NK-92 (cell line): ENCODE measurements around the gene FBXO17.
"Not testable (repeated sequence)": the region's sequence is repeated elsewhere in the genome, so short reads cannot be mapped to it uniquely, and the experiment has no call there.

Experiments
- DNase-seq: peaks from one replicate; lab custom pipeline; 2025; ENCODE audit not compliant: unreplicated experiment; lab: John Stamatoyannopoulos, UW

The FBXO17 gene, protein sequence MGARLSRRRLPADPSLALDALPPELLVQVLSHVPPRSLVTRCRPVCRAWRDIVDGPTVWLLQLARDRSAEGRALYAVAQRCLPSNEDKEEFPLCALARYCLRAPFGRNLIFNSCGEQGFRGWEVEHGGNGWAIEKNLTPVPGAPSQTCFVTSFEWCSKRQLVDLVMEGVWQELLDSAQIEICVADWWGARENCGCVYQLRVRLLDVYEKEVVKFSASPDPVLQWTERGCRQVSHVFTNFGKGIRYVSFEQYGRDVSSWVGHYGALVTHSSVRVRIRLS

DNA sequence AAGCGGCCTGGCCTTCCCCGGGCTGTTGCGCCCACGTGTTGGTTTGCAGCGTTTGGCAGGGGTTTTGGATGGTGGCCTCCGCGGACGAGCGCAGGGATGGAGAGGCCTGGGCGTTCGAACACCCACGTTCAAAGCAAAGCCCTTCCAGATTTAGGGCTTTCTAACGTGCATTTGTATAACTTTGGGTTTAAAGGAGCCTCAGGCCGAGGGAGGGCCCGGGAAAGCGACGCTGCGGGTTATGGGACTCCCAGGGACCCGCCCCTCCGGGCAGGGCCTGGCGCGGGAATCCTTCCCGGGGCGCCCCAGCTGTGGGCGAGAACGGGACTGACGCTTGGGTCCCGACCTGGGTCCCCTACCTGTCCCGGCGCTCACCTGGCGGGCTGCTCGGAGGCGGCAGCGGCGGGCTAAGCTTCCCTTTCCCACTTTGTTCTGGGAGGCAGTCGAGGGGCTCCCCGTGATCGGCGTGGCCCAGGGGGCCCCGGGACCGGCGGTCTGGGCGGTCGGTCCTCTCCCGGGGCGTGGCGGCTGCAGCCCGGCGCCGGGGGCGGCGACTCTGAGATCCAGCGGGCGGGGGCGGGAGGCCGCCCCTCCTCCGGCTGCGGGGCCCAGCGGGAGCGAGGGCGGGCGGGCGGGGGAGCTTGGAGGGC is at the start of gene FBXO17:
FBXO17 (minus strand) TSS at position 529 of the 647 bp plus-strand sequence. CDS start 25,423 bp downstream, outside the sequence.
- DNase-seq: no peak

DNA sequence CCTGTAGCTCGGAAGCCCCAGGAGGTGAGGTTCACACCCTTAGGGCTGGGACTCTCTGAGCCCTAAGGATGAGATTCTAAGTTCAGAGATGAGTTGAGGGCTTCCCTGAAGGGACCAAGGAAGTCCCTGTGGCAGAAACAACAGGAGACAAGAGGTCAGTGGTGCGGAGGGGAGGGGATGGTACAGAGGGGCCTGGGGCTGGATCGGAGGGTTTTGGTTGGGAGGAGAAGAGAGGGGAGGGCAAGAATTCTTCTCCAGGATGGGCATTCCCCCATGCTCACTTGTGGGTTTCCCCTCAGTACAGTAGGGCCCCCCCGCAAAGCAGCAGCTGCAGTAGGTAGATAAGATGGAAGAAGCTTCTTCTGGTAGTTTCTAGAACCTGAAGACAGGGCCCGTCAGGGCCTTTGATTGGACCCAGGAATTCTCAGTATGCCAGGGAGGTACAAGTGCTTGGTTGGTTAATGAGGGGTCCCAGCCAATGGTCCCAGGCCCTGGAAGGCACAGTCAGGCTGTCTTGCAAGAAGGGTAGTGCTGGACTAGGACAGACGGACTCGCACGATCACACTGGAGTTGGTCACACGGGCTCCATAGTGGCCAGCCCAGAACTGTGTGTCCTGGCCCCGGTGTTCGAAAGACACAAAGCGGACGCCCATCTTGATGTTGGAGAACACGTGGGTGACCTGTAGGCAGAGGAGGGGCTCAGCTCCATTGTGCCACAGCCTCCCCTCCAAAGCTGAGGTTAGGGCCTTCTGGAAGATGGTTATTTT is 49.5 kb upstream of the FBXO17 start:
- DNase-seq: no peak

DNA sequence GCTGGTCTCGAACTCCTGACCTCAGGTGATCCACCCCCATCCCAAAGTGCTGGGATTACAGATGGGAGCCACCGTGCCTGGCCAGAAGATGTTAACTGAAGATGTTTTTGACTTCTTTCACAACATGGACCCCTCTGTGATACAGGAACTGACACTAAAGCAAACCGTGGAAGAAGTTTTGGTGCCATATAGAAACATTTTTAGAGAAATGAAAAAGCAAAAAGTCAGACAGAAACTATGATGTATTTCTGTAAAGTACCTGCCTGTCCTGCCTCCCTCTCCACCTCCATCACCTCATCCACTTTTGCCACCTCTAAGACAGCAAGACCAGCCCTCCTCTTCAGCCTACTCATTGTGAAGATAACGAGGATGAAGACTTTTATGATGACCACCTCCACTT is 45.5 kb upstream of the FBXO17 start:
- no peak for DNase-seq

DNA sequence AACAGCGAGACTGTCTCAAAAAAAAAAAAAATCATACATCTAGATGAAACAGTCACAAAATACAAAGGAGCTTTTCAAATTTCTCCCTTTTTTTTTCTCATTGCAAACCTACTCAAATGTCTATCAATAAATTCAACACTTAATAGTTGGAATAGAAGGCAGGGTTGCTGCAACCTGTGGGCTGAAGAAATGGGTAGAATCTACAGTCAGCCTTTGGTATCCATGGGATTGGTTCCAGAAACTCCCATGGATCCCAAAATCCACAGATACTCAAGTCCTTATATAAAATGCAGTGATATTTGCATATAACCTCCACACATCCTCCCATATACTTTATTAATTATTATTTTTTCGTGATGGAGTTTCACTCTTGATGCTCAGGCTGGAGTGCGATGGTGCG is 42.1 kb upstream of the FBXO17 start:
- no peak for DNase-seq

DNA sequence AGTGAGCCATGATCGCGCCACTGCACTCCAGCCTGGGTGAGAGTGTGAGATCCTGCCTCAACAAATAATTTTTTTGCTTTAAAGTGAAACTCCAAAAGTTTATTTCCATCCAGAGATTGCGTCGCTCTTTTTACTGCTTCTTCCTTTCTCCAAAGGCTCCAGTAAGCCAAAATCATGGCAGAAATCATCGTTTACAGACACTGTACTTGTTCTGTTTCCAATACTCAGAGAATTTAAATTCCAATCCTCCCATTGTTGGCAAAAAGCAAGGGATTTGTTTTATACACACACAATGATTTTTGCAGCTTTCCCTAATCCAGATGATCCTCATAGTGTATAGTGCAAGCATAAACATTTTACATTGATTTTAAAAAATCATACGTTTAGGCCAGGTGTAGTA is 41.5 kb upstream of the FBXO17 start:
- DNase-seq: no peak

DNA sequence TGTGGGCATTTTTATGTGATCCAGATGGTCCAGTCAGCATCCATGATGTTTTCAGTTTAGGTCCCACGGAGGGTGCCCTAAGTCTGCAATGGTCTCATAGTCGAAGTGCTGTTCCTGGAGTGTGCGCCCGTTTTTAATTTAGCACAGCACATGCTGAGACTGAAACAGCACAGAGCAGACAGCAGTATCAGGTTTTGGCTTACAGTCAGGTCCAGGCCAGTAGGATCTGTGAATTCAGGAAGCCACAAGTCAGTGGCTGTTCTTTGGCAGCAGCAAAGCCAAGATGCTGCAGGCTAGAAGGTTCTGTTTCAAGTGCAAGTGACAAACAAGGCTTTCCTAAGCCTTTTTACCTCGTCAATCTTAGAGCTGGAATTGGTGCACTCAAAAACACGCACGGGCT is 38.5 kb upstream of the FBXO17 start:
- DNase-seq: no peak

DNA sequence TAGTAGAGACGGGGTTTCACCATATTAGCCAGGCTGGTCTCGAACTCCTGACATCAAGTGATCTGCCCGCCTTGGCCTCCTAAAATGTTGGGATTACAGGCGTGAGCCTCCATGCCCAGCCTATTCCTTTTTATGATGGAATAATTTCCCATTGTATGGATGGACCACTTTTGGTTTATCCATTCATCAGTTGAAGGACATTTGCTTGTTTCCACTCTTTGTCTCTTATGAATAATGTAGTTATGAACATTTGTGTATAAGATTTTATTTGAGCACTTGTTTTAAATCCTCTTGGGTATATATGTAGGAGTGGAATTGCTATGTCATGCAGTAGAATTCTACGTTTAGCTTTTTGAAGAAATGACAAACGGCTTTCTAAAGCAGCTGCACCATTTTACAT is 33.5 kb upstream of the FBXO17 start:
- no peak for DNase-seq

DNA sequence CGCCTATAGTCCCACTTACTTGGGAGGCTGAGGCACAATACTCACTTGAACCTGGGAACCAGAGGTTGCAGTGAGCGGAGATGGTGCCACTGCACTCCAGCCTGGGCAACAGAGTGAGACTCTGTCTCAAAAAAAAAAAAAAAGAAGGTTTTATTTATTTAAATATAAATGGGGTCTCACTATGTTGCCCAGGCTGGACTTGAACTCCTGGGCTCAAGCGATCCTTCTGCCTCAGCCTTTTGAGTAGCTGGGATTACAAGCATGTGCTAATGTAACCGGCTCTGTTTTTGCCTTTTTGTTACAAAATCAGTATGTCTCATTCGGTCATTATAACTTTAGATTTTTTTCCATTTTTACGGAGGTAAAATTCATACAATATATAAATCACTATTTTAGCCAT is 32.6 kb upstream of the FBXO17 start:
- no peak for DNase-seq

DNA sequence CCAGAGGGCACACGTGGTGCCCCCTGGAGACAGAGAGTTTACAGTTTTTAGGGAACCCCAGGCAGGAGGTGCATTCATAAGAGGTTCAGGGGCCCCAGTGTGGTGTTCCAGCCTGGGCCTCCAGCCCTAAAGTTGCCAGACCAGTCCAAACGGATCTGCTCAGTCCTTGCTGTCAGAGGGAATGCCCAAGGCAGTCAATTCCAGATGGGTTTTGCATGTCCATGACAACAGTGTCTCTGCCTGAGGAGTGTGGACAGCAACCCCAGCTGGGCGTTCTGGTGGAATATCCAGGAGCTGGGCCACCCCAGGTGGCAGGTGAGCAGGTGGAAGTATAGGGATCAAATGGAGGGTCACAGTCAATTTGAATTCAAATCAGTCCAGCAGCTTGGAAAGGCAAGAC is 31.6 kb upstream of the FBXO17 start:
- DNase-seq: no peak

DNA sequence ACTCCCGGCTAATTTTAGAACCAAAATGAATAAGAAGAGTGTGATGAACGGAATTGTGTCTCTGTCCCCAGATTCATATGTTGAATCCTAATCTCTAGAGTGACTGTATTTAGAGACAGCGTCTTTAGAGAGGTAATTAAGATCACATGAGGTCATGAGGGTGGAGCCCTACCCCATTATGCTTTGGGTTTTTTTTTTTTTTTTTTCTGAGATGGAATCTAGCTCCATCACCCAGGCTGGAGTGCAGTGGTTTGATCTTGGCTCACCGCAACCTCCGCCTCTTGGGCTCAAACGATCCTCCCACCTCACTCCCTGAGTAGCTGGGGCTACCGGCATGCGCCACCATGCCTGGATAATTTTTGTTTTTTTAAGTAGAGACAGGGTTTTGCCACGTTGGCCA is 28.9 kb upstream of the FBXO17 start:
- DNase-seq: no peak

DNA sequence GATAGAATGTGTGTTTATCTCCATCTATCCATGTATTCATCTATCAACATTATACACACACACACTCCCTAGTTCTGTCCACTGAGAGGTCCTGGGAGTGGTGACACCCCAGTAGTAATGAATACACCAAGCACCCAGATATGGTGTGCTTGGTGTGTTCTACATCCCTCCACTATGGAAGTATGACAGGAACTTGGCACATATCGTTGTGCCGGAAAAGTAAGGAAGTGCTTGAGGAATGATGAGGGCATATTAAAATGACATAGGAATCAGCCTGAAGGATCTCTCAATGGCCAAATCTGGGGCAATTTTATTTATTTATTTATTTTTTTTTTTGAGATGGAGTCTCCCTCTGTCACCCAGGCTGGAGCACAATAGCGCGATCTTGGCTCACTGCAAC is 28.3 kb upstream of the FBXO17 start:
- DNase-seq: no peak

DNA sequence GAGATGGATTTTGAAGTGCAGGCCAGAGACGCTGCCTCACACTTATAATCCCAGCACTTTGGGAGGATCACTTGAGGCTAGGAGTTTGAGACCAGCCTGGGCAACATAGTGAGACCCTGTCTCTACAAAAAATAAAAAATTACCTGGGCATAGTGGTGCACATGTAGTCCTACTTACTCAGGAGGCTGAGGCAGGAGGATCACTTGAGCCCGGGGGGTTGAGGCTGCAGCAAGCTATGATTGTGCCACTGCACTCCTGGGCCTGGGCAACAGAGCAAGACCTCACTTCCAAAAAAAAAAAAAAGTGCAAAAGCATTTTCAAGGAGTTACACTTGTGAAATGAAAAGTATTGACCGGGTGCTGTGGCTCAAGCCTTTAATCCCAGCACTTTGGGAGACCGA is 27.6 kb upstream of the FBXO17 start:
- no peak for DNase-seq

DNA sequence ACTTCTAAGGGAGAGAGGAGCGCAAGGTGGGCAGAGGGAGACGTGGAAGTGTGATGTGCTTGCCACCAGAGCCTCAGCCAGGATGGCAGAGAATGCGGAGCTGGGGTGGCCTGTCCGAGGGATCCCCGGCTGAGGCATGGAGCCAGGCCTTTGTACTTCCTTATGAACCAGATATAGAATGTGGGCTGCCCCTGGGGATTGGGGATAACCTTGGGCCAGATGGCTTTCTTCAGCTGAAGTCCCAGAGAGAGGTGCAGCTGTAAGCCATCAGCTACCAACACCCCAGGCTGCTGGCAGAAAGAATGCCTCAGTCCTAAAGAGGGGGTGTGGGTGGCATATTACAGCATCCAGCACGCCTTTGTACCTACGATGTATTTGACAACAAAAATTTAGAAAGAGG is 25.5 kb upstream of the FBXO17 start:
- no peak for DNase-seq

DNA sequence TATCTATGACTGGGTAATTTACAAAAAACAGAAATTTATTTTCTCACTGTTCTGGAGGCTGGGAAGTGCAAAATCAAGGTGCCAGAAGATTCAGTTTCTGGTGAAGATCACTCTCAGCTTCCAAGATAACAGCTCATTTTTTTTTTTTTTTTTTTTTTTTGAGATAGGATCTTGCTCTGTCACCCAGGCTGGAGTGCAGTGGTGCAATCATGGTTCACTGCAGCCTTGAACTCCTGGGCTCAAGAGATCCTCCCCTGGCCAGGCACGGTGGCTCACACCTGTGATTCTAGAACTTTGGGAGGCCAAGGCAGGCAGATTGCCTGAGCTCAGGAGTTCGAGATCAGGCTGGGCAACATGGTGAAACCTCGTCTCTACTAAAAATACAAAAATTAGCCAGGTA is 22.0 kb upstream of the FBXO17 start:
- DNase-seq: not testable (repeated sequence)

DNA sequence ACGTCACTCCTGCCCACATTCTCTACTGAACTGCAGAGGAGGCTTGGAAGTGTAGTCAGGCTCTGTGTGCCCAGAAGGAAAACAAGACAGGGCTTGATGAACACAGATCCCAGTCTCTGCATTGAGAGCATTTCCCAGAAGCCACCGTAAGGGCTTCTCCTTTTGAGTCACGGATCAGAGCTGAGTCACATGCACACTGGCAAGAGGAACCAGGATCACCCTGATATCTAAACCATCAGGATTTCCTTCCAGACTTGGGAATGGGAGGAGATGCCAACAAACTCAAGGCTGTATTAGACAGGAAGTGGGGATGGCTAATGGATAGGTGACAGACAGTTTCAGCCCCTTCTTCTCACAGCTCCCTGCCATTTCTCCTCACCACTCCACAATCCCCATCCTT is 17.7 kb upstream of the FBXO17 start:
- DNase-seq: no peak

DNA sequence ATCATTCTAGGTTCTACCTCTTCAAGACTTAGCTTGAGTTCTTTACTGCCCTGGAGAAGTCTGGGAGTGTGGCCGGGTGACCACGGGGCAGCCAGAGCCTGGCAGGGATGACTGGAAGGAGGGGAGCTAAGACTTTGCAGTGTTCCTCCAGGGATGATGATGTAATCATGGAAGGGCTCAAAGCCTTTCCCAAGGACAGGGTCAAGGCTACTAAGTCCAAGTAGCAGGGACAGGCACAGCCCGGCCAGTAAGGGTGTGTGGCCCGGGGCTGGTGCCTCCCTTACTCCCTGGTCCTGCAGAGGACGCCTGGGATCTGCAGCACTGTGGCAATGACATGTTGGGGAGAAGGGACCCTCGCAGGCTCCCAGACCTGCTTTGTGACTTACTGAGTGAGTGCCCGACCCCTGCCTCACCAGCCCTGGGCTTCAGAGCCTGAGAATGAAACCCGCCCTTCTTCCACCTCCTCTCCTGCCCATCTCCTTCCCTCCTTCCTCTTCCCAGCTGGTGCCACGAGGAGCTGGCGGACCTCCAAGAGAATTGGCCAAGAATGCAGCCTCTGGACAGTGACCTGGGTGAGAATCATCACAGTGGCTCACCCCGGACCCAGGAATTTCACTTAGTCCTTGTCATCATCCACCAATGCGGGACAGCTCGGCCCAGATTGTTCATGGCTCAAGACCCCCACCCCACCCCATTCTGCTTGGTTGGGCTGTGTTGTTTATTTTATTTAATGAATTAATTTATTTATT is 15.6 kb upstream of the FBXO17 start:
- no peak for DNase-seq

DNA sequence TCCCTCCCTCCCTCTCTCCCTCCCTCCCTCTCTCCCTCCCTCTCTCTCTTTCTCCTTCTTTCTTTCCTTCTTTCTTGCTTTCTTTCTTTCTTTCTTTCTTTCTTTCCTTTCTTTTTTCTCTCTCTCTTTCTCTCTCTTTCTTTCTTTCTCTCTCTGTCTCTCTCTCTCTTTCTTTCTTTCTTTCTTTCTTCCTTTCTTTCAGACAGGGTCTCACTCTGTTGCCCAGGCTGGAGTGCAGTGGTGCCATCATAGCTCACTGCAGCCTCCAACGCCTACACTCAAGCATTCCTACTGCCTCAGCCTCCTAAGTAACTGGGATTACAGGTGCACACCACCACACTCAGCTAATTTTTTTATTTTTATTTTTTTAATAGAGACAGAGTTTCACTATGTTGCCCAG is 14.1 kb upstream of the FBXO17 start:
- not testable (repeated sequence) for DNase-seq

DNA sequence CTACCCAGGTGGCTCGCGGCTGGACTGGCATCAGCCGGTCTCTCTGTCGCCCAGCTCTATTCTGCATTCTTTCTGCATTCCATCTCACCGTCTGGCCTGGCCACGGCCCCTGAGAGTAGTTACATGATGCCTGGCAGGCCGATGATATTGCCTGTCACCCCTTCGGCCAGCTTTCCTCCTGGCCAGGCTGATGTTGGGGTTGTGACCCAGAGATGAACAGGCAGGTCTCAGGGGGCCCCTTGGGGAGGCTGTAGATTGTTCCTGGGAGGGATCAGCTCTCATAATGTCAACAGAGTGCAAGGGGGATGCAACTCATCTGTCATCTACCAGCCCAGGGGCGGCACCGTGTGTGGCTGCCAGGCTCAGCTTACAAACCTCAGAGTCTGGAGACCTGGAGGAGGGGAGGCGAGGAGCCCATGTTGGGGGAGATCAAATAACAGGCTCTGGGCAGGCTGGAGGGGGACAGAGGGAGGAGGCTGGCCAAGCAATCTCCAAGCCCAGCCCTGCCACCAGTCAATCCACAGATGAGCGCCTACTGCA is 13.6 kb upstream of the FBXO17 start:
- DNase-seq: no peak

DNA sequence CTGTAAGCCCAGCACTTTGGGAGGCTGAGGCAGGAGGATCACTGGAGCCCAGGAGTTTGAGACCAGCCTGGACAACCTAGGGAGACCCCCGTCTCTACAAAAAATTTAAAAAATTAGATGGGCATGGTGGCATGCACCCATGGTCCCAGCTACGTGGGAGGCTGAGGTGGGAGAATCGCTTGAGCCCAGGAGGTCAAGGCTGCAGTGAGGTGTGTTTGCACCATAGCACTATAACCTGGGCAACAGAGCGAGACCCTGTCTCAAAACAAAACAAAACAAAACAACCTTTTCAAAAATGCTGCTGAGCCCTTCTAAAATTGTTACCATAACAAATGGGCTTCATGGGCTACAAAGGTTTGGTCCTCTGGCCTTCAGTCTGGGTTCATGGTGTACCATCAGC is 13.1 kb upstream of the FBXO17 start:
- not testable (repeated sequence) for DNase-seq

DNA sequence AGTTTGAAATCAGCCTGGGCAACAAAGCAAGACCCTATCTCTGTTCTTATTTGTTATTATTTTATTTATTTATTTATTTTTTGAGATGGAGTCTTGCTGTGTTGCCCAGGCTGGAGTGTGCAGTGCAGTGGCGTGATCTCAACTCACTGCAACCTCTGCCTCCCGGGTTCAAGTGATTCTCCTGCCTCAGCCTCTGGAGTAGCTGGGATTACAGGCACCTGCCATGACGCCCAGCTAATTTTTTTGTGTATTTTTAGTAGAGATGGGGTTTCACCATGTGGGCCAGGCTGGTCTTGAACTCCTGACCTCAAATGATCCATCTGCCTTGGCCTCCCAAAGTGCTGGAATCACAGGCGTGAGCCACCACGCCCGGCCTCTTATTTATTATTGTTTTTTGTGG is 12.2 kb upstream of the FBXO17 start:
- not testable (repeated sequence) for DNase-seq

DNA sequence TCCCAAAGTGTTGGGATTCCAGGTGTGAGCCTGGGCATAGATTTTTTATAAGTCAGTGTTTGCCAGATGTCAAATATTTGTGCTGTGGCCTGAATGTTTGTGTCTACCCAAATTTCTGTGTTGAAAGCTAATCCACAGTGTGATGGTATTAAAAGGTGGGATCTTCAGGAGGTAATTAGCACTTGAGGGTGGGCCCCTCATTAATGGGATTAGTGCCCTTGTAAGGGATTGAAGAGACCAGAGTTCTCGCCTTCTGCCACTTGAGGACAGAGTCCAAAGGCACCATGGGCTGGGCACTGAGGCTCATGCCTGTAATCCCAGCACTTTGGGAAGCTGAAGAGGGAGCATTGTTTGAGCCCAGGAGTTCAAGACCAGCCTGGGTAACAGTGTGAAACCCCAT is 9.7 kb upstream of the FBXO17 start:
- no peak for DNase-seq
